Trophoblast cell (in vitro differentiated cells and primary cell): ENCODE results near the gene KCNQ2.
A peak's percentile ranks its signal among the peaks of the same experiment; 100 is the strongest.

Experiments
- DNase-seq, 2 donors: peaks; one replicate each; pipeline ENCODE4 v3.0.0-alpha.2; 2016
- H2AFZ ChIP-seq: 2 replicates; pipeline ENCODE4 v1.6.1; 2013; ENCODE audit warnings: low read length, moderate library complexity, mild to moderate bottlenecking; ENCODE audit not compliant: insufficient read depth, poor library complexity
- H2AK5ac ChIP-seq: 2 replicates; pipeline ENCODE4 v1.6.1; 2013; ENCODE audit warnings: mild to moderate bottlenecking, low read length
- H2BK120ac ChIP-seq: 2 replicates; pipeline ENCODE4 v1.6.1; 2013; ENCODE audit warnings: low read length, mild to moderate bottlenecking, moderate library complexity; ENCODE audit not compliant: insufficient read depth, poor library complexity
- H2BK12ac ChIP-seq: 2 replicates; pipeline ENCODE4 v1.6.1; 2013; ENCODE audit warnings: mild to moderate bottlenecking, low read length, moderate library complexity
- H2BK5ac ChIP-seq: 2 replicates; pipeline ENCODE4 v1.6.1; 2013; ENCODE audit warnings: low read length, low read depth, moderate library complexity, mild to moderate bottlenecking; ENCODE audit not compliant: poor library complexity
- H3K14ac ChIP-seq: 2 replicates; pipeline ENCODE4 v1.6.1; 2013; ENCODE audit warnings: mild to moderate bottlenecking, low read length
- H3K18ac ChIP-seq: 2 replicates; pipeline ENCODE4 v1.6.1; 2013; ENCODE audit warnings: mild to moderate bottlenecking, low read length
- H3K23ac ChIP-seq: 2 replicates; pipeline ENCODE4 v1.6.1; 2013; ENCODE audit warnings: low read length
- H3K27ac ChIP-seq: 2 replicates; pipeline ENCODE4 v1.5.1; 2013; ENCODE audit warnings: low read depth, mild to moderate bottlenecking, inconsistent platforms, low read length, moderate library complexity
- H3K27me3 ChIP-seq: 2 replicates; pipeline ENCODE4 v1.6.1; 2013; ENCODE audit warnings: inconsistent platforms, mild to moderate bottlenecking, low read length, moderate library complexity; ENCODE audit not compliant: insufficient read depth
- H3K36me3 ChIP-seq, 2 experiments: 1 replicate in 1 of 2; 2 replicates in 1 of 2; pipeline ENCODE4 v1.6.1; 2013; ENCODE audit warnings: low read length in 2 of 2, mild to moderate bottlenecking in 2 of 2, moderate library complexity in 1 of 2; ENCODE audit not compliant: insufficient read depth in 2 of 2, control insufficient read depth in 1 of 2
- H3K4ac ChIP-seq: 2 replicates; pipeline ENCODE4 v1.6.1; 2013; ENCODE audit warnings: low read depth, mild to moderate bottlenecking, low read length, moderate library complexity
- H3K4me1 ChIP-seq, 2 experiments: 1 replicate in 1 of 2; 2 replicates in 1 of 2; pipeline ENCODE4 v1.6.1; 2013; ENCODE audit warnings: low read length in 2 of 2, mild to moderate bottlenecking in 2 of 2, moderate library complexity in 1 of 2; ENCODE audit not compliant: insufficient read depth in 2 of 2, control insufficient read depth in 1 of 2
- H3K4me2 ChIP-seq: 2 replicates; pipeline ENCODE4 v1.6.1; 2013; ENCODE audit warnings: inconsistent platforms, mild to moderate bottlenecking, low read length, moderate library complexity
- H3K4me3 ChIP-seq: 2 replicates; pipeline ENCODE4 v1.5.1; 2013; ENCODE audit warnings: mild to moderate bottlenecking, low read depth, low read length, inconsistent platforms
- H3K79me1 ChIP-seq: one replicate; pipeline ENCODE4 v1.6.1; 2013; ENCODE audit warnings: low read length
- H3K79me2 ChIP-seq: 2 replicates; pipeline ENCODE4 v1.6.1; 2013; ENCODE audit warnings: low read length, mild to moderate bottlenecking; ENCODE audit not compliant: control insufficient read depth, insufficient read depth, poor library complexity
- H3K9ac ChIP-seq: 2 replicates; pipeline ENCODE4 v1.6.1; 2013; ENCODE audit warnings: mild to moderate bottlenecking, low read length
- H3K9me3 ChIP-seq: 2 replicates; pipeline ENCODE4 v1.6.1; 2013; ENCODE audit warnings: low read depth, mild to moderate bottlenecking, control low read depth, inconsistent platforms, low read length; ENCODE audit not compliant: insufficient read depth
- H4K12ac ChIP-seq: 2 replicates; pipeline ENCODE4 v1.6.1; 2013; ENCODE audit warnings: low read depth, mild to moderate bottlenecking, low read length, moderate library complexity
- H4K8ac ChIP-seq: 2 replicates; pipeline ENCODE4 v1.6.1; 2013; ENCODE audit warnings: low read depth, mild to moderate bottlenecking, low read length, moderate library complexity
- H4K91ac ChIP-seq: one replicate; pipeline ENCODE4 v1.6.1; 2013; ENCODE audit warnings: low read depth, mild to moderate bottlenecking, low read length, moderate library complexity
- WGBS: extraction: QIAGEN DNeasy Blood & Tissue Kit; methylation state at CpG from one replicate; pipeline ENCODE4 v1.1.7; 2013; ENCODE audit warnings: missing lambda C conversion rate; ENCODE audit not compliant: insufficient read length, insufficient coverage; ENCODE audit errors: extremely low coverage; 5-methylcytosine and 5-hydroxymethylcytosine counted together

Gene KCNQ2

GRCh38 chr20:63492518-63492917, 20.1 kb upstream of the KCNQ2 start:
- H3K14ac ChIP-seq, result no peak overlapping the region
- H4K91ac ChIP-seq, result no peak overlapping the region
- H3K4ac ChIP-seq, result no peak overlapping the region
- H2BK120ac ChIP-seq, result no peak overlapping the region
- H2BK12ac ChIP-seq, result no peak overlapping the region
- H2BK5ac ChIP-seq, result no peak overlapping the region
- H3K79me1 ChIP-seq, result no peaks in the 10 kb centered on the region
- no peak overlapping the region for H3K4me2 ChIP-seq
- peaks cover 0 to 20% of the 10 kb centered on the region in 2 experiments for H3K36me3 ChIP-seq
- H3K4me3 ChIP-seq, result no peak overlapping the region
- H2AK5ac ChIP-seq, result no peak overlapping the region
- no peak for DNase-seq
- no peak overlapping the region for H3K18ac ChIP-seq
- H3K27me3 ChIP-seq, result peaks cover 11% of the 10 kb centered on the region
- no peak overlapping the region for H2AFZ ChIP-seq
- no peak overlapping the region for H3K23ac ChIP-seq
- H3K9ac ChIP-seq, result no peak overlapping the region
- H4K12ac ChIP-seq, result no peak overlapping the region
- H4K8ac ChIP-seq, result no peak overlapping the region
- 100% methylated on average over 2 of the region's 2 CpGs for WGBS
- no peaks in the 10 kb centered on the region for H3K79me2 ChIP-seq
- H3K4me1 ChIP-seq, result peaks cover 0 to 2% of the 10 kb centered on the region in 2 experiments
- no peak overlapping the region for H3K27ac ChIP-seq
- peaks cover 7% of the 10 kb centered on the region for H3K9me3 ChIP-seq

- Histone ChIP-seq H3K23ac (no peak overlapping the region), H4K12ac (no peak overlapping the region), H2AFZ (no peak overlapping the region), H2AK5ac (no peak overlapping the region), H2BK12ac (no peak overlapping the region), H3K18ac (no peak overlapping the region), H2BK120ac (no peak overlapping the region), H3K9ac (no peak overlapping the region), H3K79me1 (no peaks in the 10 kb centered on the region), H4K8ac (no peak overlapping the region), H4K91ac (no peak overlapping the region), H3K4me2 (no peak overlapping the region), H3K4me3 (peak overlapping the region; percentile 37), H3K4me1 (peaks cover 0 to 2% of the 10 kb centered on the region in 2 experiments), H3K27ac (no peak overlapping the region), H3K9me3 (peaks cover 7% of the 10 kb centered on the region), H3K14ac (no peak overlapping the region), H2BK5ac (no peak overlapping the region), H3K36me3 (peaks cover 0 to 20% of the 10 kb centered on the region in 2 experiments), H3K4ac (no peak overlapping the region), H3K27me3 (peaks cover 16% of the 10 kb centered on the region), H3K79me2 (no peaks in the 10 kb centered on the region)
- WGBS, result 98% methylated on average over 4 of the region's 4 CpGs
- DNase-seq, result no peak
These were observed 19.3 kb upstream of the KCNQ2 start for GRCh38 chr20:63491635-63492230.

- Histone ChIP-seq H3K27ac (no peak overlapping the region), H2BK5ac (no peak overlapping the region), H4K8ac (no peak overlapping the region), H3K4me1 (peaks cover 0 to 2% of the 10 kb centered on the region in 2 experiments), H4K91ac (no peak overlapping the region), H3K4ac (no peak overlapping the region), H3K4me2 (no peak overlapping the region), H2BK120ac (no peak overlapping the region), H3K23ac (no peak overlapping the region), H3K36me3 (peaks cover 0 to 20% of the 10 kb centered on the region in 2 experiments), H2AK5ac (no peak overlapping the region), H3K9ac (no peak overlapping the region), H2BK12ac (no peak overlapping the region), H3K79me1 (no peaks in the 10 kb centered on the region), H3K79me2 (no peaks in the 10 kb centered on the region), H3K4me3 (no peak overlapping the region), H3K9me3 (peaks cover 7% of the 10 kb centered on the region), H4K12ac (no peak overlapping the region), H3K18ac (no peak overlapping the region), H3K27me3 (peaks cover 16% of the 10 kb centered on the region), H2AFZ (no peak overlapping the region), H3K14ac (no peak overlapping the region)
- DNase-seq, result no peak
- no CpG with 5 or more reads among the region's 4 CpGs for WGBS
These were observed 18.6 kb upstream of the KCNQ2 start for GRCh38 chr20:63491078-63491477.

GRCh38 chr20:63490416-63490815, 18.0 kb upstream of the KCNQ2 start:
- H3K4me3 ChIP-seq, result no peak overlapping the region
- DNase-seq, result no peak
- no peak overlapping the region for H4K91ac ChIP-seq
- no peak overlapping the region for H3K9ac ChIP-seq
- no peak overlapping the region for H3K27ac ChIP-seq
- H3K36me3 ChIP-seq, result peaks cover 0 to 19% of the 10 kb centered on the region in 2 experiments
- H2BK12ac ChIP-seq, result no peak overlapping the region
- H2BK5ac ChIP-seq, result no peak overlapping the region
- no CpG with 5 or more reads among the region's 24 CpGs for WGBS
- no peaks in the 10 kb centered on the region for H3K79me1 ChIP-seq
- H3K23ac ChIP-seq, result no peak overlapping the region
- no peaks in the 10 kb centered on the region for H3K79me2 ChIP-seq
- H3K4ac ChIP-seq, result no peak overlapping the region
- peaks cover 16% of the 10 kb centered on the region for H3K27me3 ChIP-seq
- H2AK5ac ChIP-seq, result no peak overlapping the region
- H3K18ac ChIP-seq, result no peak overlapping the region
- H2AFZ ChIP-seq, result no peak overlapping the region
- no peak overlapping the region for H2BK120ac ChIP-seq
- H4K12ac ChIP-seq, result no peak overlapping the region
- no peak overlapping the region for H4K8ac ChIP-seq
- H3K4me1 ChIP-seq, result peaks cover 0 to 2% of the 10 kb centered on the region in 2 experiments
- peaks cover 9% of the 10 kb centered on the region for H3K9me3 ChIP-seq
- no peak overlapping the region for H3K4me2 ChIP-seq
- no peak overlapping the region for H3K14ac ChIP-seq
